GM21576 (cell line): ENCODE results near the gene SYMPK.

Source experiments
- ATAC-seq: cut with Tn5 transposase; IDR thresholded peaks from one replicate; pipeline ENCODE4 v1.9.1; 2021; ENCODE audit warnings: mild to moderate bottlenecking, moderate library complexity; ENCODE audit not compliant: unreplicated experiment

SYMPK gene

DNA sequence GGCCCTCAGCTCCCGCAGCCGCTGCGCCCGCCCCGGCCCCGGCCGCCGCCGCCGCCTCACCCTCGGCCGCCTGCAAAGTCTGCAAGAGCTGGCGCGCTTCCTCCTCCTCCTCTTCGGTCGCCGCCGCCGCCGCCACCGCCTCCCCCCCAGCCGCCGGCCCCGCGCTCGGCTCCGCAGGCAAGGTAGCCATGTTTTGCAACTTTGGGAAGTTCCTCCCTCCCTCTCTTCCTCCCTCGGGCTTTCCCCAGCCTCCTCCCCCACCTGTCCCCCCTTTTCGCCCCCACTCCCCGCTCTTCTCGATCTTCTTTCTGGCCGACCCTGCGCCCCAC, 94.3 kb downstream of the SYMPK start:
- ATAC-seq = no peak

DNA sequence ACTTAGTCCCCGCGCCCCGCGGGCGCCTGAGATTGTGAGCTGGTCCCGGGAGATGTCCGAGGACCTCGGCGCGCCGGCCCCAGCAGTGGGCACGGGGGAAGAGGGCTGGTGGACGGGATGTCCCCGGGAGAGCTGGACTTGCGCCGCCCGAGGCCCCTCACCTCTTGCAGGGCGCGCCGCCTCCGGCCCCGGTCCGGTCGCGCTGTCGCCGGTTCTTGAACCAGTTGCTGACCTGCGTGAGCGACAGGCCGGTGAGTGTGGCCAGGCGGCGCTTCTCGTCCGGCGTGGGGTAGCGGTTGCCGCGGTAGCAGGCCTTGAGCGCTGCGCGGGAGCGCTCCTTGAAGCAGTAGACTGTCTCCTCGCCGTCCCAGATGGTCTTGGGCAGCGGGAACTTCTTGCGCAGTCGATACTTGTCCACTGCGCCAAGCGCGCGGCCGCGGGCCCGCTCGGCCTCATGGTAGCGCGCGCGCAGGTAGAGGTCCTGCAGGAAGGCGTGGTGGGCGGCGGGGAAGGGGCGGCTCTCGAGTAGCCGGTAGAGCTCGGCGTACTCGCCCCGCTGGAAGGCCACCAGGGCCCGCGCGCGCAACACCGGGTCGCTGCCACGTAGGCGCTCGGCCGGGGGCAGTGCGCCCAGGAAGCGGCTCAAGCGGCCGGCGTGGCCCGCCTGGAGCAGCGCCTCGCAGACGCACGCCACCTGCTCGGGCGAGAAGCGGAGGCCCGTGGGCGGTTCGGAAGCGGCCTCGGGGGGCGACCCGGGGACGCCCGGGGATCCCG, 94.9 kb downstream of the SYMPK start:
- ATAC-seq = no peak

GRCh38 chr19:45767410-45767880, 95.5 kb downstream of the SYMPK start:
- no peak for ATAC-seq

- ATAC-seq = no peak
Observed at GRCh38 chr19:45766869-45767346, 96.0 kb downstream of the SYMPK start.

DNA sequence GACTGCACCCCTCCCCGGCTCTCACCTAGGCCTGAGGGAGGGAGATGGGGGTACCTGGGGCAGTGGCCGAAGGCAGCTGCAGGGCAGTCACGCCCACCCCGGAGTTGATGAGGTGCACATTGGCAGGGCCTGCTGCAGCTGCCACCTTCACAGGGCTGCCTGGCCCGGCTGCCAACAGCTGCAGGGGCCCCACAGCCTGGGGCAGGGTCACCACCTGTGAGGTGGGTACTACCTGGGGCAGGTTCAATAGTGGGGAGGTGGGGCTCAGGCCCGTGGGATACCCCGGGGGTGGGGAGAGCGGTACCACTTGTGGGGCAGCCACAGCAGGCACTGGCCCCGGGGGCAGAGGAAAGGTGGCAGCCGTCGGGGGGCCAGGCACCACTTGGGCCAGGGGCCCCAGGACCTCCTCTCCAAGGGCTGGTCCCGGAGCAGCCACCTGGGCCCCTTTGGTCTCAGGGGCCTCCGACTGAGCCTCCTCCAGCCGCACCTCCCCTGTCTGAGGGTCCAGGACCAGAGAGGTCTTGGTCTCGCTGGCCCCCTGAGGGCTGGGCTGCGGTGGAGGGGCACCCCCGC, 96.6 kb downstream of the SYMPK start:
- no peak for ATAC-seq

- ATAC-seq = no peak
Observed at GRCh38 chr19:45765702-45766295, 97.1 kb downstream of the SYMPK start.
